ENCODE measurements around the gene ACTL7A.

The ACTL7A gene

DNA sequence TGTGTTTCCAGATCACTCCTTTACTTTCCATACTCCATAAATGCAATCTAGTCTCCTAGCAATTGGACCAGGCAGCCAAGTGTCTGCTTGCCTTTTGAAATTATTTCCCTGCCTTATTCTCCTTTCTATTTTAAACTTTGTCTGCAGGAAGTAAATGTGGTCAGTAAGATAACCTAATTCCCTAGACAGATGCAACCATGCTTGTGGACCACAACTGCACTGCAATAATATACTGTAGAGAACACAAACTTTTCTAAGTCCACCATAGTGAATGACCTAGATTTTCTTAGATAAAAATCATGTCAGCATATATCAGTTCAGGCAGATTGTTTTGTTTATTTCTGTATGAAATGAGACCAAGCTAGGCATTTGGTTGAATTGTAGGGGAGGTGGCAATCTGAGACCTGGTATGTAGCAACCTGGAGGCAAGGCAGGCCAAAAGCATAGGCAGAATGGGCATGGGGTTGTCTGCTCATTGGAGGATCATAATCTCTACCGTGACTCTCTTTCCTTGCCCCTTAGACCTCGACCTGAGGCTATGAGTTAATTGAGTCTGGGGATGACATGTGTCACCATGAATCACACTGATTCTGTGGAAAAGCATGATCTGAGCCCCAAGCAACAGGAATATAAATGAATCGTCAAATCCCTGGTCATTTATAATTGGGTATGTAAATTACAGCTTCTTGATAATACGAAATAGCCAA, 27.0 kb upstream of the ACTL7A start:
- Histone ChIP-seq H3K4me3 (replicated peaks; ENCODE audit: insufficient read depth, low read length) (no peak overlapping the region), H3K27ac (replicated peaks) (no peak overlapping the region), H3K27me3 (ENCODE audit: insufficient read depth, poor library complexity, severe bottlenecking) (no peaks in the 10 kb centered on the region)
- TF ChIP-seq POLR2AphosphoS5 (IDR thresholded peaks at IDR 0.05; ENCODE audit: low read depth) (no peak), GABPA (IDR thresholded peaks at IDR 0.05; ENCODE audit: low read depth) (no peak), SPI1 (IDR thresholded peaks at IDR 0.05; ENCODE audit: borderline replicate concordance, low read depth) (no peak)
- TF ChIP-seq, protein P1, sequence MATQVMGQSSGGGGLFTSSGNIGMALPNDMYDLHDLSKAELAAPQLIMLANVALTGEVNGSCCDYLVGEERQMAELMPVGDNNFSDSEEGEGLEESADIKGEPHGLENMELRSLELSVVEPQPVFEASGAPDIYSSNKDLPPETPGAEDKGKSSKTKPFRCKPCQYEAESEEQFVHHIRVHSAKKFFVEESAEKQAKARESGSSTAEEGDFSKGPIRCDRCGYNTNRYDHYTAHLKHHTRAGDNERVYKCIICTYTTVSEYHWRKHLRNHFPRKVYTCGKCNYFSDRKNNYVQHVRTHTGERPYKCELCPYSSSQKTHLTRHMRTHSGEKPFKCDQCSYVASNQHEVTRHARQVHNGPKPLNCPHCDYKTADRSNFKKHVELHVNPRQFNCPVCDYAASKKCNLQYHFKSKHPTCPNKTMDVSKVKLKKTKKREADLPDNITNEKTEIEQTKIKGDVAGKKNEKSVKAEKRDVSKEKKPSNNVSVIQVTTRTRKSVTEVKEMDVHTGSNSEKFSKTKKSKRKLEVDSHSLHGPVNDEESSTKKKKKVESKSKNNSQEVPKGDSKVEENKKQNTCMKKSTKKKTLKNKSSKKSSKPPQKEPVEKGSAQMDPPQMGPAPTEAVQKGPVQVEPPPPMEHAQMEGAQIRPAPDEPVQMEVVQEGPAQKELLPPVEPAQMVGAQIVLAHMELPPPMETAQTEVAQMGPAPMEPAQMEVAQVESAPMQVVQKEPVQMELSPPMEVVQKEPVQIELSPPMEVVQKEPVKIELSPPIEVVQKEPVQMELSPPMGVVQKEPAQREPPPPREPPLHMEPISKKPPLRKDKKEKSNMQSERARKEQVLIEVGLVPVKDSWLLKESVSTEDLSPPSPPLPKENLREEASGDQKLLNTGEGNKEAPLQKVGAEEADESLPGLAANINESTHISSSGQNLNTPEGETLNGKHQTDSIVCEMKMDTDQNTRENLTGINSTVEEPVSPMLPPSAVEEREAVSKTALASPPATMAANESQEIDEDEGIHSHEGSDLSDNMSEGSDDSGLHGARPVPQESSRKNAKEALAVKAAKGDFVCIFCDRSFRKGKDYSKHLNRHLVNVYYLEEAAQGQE (IDR thresholded peaks at IDR 0.05; ENCODE audit: insufficient replicate concordance, low read depth) = no peak
- TF ChIP-seq, protein P2, sequence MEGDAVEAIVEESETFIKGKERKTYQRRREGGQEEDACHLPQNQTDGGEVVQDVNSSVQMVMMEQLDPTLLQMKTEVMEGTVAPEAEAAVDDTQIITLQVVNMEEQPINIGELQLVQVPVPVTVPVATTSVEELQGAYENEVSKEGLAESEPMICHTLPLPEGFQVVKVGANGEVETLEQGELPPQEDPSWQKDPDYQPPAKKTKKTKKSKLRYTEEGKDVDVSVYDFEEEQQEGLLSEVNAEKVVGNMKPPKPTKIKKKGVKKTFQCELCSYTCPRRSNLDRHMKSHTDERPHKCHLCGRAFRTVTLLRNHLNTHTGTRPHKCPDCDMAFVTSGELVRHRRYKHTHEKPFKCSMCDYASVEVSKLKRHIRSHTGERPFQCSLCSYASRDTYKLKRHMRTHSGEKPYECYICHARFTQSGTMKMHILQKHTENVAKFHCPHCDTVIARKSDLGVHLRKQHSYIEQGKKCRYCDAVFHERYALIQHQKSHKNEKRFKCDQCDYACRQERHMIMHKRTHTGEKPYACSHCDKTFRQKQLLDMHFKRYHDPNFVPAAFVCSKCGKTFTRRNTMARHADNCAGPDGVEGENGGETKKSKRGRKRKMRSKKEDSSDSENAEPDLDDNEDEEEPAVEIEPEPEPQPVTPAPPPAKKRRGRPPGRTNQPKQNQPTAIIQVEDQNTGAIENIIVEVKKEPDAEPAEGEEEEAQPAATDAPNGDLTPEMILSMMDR (IDR thresholded peaks at IDR 0.05; ENCODE audit: insufficient read depth, low read length) = no peak
- DNase-seq (ENCODE audit: low read depth in 1 of 2, low spot score in 1 of 2) = no peak

DNA sequence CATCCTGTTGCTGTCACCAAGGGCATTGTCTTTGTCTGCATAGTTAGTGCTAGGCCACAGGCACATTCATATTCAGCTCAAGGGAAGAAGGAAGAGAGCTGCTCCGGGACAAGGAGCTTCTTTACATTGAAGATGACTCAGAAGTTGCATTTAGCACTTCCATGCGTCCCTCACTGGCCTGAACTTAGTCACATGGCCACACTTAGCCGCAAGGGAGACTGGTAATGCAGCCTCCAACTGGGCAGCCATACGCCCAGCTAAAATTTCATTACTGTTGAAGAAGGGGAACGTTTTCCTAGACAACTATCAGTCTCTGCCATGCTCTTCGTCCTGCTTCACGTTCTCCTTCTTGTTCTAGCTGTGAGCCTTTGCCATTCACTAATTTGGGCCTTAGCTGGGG, 26.2 kb upstream of the ACTL7A start:
- TF ChIP-seq, protein P1 (IDR thresholded peaks at IDR 0.05; ENCODE audit: insufficient replicate concordance, low read depth) = no peak
- TF ChIP-seq POLR2AphosphoS5 (IDR thresholded peaks at IDR 0.05; ENCODE audit: low read depth) = no peak
- TF ChIP-seq GABPA (IDR thresholded peaks at IDR 0.05; ENCODE audit: low read depth) = no peak
- TF ChIP-seq, protein P2 (IDR thresholded peaks at IDR 0.05; ENCODE audit: insufficient read depth, low read length) = no peak
- TF ChIP-seq SPI1 (IDR thresholded peaks at IDR 0.05; ENCODE audit: borderline replicate concordance, low read depth) = no peak
- no peak overlapping the region for H3K4me3 ChIP-seq (replicated peaks; ENCODE audit: insufficient read depth, low read length)
- no peak for DNase-seq (ENCODE audit: low read depth in 1 of 2, low spot score in 1 of 2)
- H3K27me3 ChIP-seq (ENCODE audit: insufficient read depth, poor library complexity, severe bottlenecking) = no peaks in the 10 kb centered on the region
- H3K27ac ChIP-seq (replicated peaks) = no peak overlapping the region

DNA sequence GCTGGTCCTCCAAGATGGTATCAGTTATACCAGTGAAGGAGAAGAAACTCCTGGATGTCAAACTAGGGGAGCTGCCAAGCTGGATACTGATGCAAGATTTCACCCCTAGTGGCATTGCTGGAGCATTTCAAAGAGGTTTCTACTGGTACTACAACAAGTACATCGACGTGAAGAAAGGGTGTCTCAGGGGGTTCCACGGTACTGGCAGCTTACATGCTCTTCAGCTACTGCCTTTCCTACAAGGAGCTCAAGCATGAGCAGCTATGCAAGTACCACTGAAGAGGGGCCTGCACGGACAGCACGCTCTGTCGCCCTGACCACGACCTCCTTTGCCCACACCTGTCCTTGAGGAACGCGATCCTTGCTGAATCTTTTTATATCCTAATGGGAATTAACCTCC, 25.7 kb upstream of the ACTL7A start:
- no peak for DNase-seq (ENCODE audit: low read depth in 1 of 2, low spot score in 1 of 2)
- Histone ChIP-seq H3K27me3 (ENCODE audit: insufficient read depth, poor library complexity, severe bottlenecking) (no peaks in the 10 kb centered on the region), H3K4me3 (replicated peaks; ENCODE audit: insufficient read depth, low read length) (no peak overlapping the region), H3K27ac (replicated peaks) (no peak overlapping the region)
- TF ChIP-seq, protein P1 (IDR thresholded peaks at IDR 0.05; ENCODE audit: insufficient replicate concordance, low read depth) = no peak
- TF ChIP-seq POLR2AphosphoS5 (IDR thresholded peaks at IDR 0.05; ENCODE audit: low read depth) (no peak), GABPA (IDR thresholded peaks at IDR 0.05; ENCODE audit: low read depth) (no peak), SPI1 (IDR thresholded peaks at IDR 0.05; ENCODE audit: borderline replicate concordance, low read depth) (no peak)
- TF ChIP-seq, protein P2 (IDR thresholded peaks at IDR 0.05; ENCODE audit: insufficient read depth, low read length) = no peak
